Measurements from ENCODE around the gene TBC1D25. TPM values are rescaled to one million over a fixed set of nuclear protein-coding genes. Genes with fewer than 3 reads are reported as not detected.

The TBC1D25 gene
- 1 to 10 TPM; 5.1 to 6.9 TPM for polyA plus RNA-seq

DNA sequence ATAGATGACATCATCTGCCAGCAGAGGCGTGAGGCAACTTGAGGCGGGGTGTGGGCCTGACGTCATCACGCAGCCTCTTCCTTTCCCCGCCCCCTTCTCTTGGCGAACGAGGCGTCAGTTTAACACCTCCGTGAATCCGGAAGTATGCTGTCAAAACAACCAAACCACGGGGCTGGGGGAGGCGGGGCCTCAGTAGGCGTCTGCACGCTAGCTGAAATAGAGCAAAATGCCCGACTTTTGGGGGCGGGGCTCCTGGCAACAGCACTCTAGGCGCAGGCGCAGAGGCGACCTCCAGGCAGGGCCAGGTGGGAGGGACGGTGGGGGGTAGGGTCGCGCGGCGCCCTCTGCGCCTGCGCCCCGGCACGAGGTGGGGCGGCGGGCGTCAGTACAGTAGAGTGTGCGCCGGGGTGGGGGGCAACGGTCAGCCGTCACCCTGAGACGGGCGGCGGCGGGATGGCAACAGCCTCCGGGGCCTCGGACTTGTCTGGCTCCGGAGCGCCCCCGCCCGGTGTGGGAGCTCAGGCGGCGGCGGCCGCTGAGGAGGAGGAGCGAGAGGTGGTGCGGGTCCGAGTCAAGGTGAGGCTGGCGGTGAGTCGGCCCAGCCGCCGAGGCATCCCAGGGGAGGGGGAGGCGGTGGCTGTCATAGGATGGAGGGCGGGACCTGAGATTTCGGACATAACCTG is at the start of gene TBC1D25:
Gene TBC1D25 (plus strand): TSS at position 370 of the 683 bp plus-strand sequence. CDS start 84 bp downstream, at position 454.
- no peaks in the 10 kb centered on the region for H3K27me3 ChIP-seq (ENCODE audit: control insufficient read depth in 1 of 2, insufficient read depth in 2 of 2, low read length in 2 of 2)
- H3K4me3 ChIP-seq (ENCODE audit: low read depth in 1 of 2, low read length in 2 of 2), result peak within 1 kb of the TSS; percentile 41 to 74
- peaks cover 0 to under 1% of the 10 kb centered on the region in 2 donors for H3K36me3 ChIP-seq (ENCODE audit: control insufficient read depth in 2 of 2, insufficient read depth in 2 of 2, low read length in 1 of 2)
- peak within 1 kb of the TSS; percentile 83 to 87 for H3K27ac ChIP-seq (ENCODE audit: low read depth in 2 of 2, low read length in 1 of 2)
- H3K9me3 ChIP-seq (ENCODE audit: control insufficient read depth in 2 of 2, insufficient read depth in 1 of 2, low read depth in 1 of 2, low read length in 1 of 2), result no peaks in the 10 kb centered on the region
- peaks cover 0 to 5% of the 10 kb centered on the region in 2 donors for H3K4me1 ChIP-seq (ENCODE audit: control insufficient read depth in 2 of 2, insufficient read depth in 2 of 2, low read length in 1 of 2)
- 1 to 35% methylated on average over 37 to 59 of the region's 59 CpGs for WGBS, 2 donors

DNA sequence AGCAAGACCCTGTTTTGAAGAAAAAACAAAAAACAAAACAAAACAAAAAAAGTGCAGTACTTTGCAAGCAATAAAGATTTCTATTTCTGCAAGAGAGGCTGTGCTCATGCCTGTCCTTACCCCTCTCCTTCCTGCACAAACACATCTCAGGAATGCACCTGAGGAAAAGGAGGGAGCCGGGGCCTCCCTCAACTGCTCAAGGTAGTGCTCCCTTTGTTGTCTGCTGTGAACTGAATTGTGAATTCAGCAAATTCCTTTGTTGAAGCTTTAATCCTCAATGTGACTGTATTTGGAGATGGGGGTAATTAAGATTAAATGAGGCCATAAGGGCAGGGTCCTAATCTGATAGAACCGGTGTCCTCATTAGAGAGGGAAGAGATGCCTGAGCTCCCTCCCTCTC is 49.6 kb upstream of the TBC1D25 start:
- peak overlapping the region; percentile 81 to 83 for H3K27ac ChIP-seq (ENCODE audit: low read depth in 2 of 2, low read length in 1 of 2)

DNA sequence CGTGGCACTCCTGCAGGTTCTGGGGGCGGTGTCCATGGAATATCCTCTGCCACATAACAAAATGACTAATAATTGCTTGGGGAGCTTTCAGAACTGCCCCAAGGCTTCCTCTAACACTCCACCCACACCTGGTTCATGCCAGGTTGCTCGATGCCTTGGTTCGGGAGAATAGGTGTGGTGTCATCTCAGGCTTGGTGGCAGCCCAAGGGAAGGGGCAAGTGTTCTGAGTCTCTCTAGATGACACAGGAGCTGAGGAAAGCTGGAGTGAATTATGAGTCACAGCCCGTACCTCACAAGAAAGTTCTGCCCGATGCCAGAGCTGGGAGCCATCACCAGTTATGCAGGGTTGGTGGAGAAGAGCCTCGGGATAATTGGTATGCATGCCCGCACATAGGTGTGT is 48.9 kb upstream of the TBC1D25 start:
- H3K4me3 ChIP-seq (ENCODE audit: low read depth in 1 of 2, low read length in 2 of 2), result no peak overlapping the region
- peaks cover 0 to 2% of the 10 kb centered on the region in 2 donors for H3K9me3 ChIP-seq (ENCODE audit: control insufficient read depth in 2 of 2, insufficient read depth in 1 of 2, low read depth in 1 of 2, low read length in 1 of 2)
- peaks cover 0 to 7% of the 10 kb centered on the region in 2 donors for H3K4me1 ChIP-seq (ENCODE audit: control insufficient read depth in 2 of 2, insufficient read depth in 2 of 2, low read length in 1 of 2)
- no peaks in the 10 kb centered on the region for H3K27me3 ChIP-seq (ENCODE audit: control insufficient read depth in 1 of 2, insufficient read depth in 2 of 2, low read length in 2 of 2)
- WGBS, 2 donors, result 50 to 67% methylated on average over 8 of the region's 8 CpGs
- H3K27ac ChIP-seq (ENCODE audit: low read depth in 2 of 2, low read length in 1 of 2), result peak overlapping the region; percentile 81 to 83
- H3K36me3 ChIP-seq (ENCODE audit: control insufficient read depth in 2 of 2, insufficient read depth in 2 of 2, low read length in 1 of 2), result no peaks in the 10 kb centered on the region

More for the DNA sequence above, 49.6 kb upstream of the TBC1D25 start:
- H3K4me3 ChIP-seq (ENCODE audit: low read depth in 1 of 2, low read length in 2 of 2), result no peak overlapping the region
- H3K36me3 ChIP-seq (ENCODE audit: control insufficient read depth in 2 of 2, insufficient read depth in 2 of 2, low read length in 1 of 2), result no peaks in the 10 kb centered on the region
- H3K4me1 ChIP-seq (ENCODE audit: control insufficient read depth in 2 of 2, insufficient read depth in 2 of 2, low read length in 1 of 2), result peaks cover 0 to 7% of the 10 kb centered on the region in 2 donors
- H3K27me3 ChIP-seq (ENCODE audit: control insufficient read depth in 1 of 2, insufficient read depth in 2 of 2, low read length in 2 of 2), result no peaks in the 10 kb centered on the region
- 40 to 71% methylated on average over 2 of the region's 2 CpGs for WGBS, 2 donors
- peaks cover 0 to 2% of the 10 kb centered on the region in 2 donors for H3K9me3 ChIP-seq (ENCODE audit: control insufficient read depth in 2 of 2, insufficient read depth in 1 of 2, low read depth in 1 of 2, low read length in 1 of 2)

GRCh38 chrX:48491809-48492208 is 47.7 kb upstream of the TBC1D25 start:
- H3K36me3 ChIP-seq (ENCODE audit: control insufficient read depth in 2 of 2, insufficient read depth in 2 of 2, low read length in 1 of 2), result no peaks in the 10 kb centered on the region

DNA sequence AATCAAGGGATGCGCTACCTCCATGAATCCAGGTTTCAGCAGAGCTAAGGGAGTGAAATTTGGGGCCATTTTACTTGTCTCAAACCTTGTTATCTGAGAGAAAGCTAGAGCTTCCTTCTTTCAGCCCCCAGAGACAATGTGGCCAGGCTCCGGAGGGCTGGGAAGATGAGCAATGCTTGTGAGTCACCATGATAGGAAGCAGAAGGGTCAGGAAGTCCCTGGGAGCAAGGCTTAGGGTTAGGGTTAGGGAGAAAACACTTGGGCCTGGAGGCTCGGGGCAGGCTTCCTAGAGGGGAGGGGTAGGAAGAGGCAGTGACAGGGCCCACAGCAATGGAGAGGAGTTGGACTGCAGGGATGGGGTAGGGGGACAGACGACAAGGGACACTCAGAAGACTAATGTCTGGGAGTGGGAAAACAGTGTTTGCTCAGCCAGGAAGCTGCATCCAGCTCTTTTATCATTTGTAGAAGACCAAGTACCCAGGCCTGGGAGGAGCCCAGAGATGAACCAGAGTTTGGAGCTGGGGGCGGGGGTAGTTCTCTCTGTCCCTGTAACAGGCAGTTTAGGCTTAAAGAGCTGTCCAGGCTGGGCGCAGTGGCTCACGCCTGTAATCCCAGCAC is 47.1 kb upstream of the TBC1D25 start:
- H3K27ac ChIP-seq (ENCODE audit: low read depth in 2 of 2, low read length in 1 of 2), result no peak overlapping the region
- peaks cover 0 to 2% of the 10 kb centered on the region in 2 donors for H3K9me3 ChIP-seq (ENCODE audit: control insufficient read depth in 2 of 2, insufficient read depth in 1 of 2, low read depth in 1 of 2, low read length in 1 of 2)
- H3K27me3 ChIP-seq (ENCODE audit: control insufficient read depth in 1 of 2, insufficient read depth in 2 of 2, low read length in 2 of 2), result no peaks in the 10 kb centered on the region
- no peak overlapping the region for H3K4me3 ChIP-seq (ENCODE audit: low read depth in 1 of 2, low read length in 2 of 2)
- peaks cover 0 to 7% of the 10 kb centered on the region in 2 donors for H3K4me1 ChIP-seq (ENCODE audit: control insufficient read depth in 2 of 2, insufficient read depth in 2 of 2, low read length in 1 of 2)
- 73 to 76% methylated on average over 7 of the region's 7 CpGs for WGBS, 2 donors
- H3K36me3 ChIP-seq (ENCODE audit: control insufficient read depth in 2 of 2, insufficient read depth in 2 of 2, low read length in 1 of 2), result no peaks in the 10 kb centered on the region

More at GRCh38 chrX:48491809-48492208, 47.7 kb upstream of the TBC1D25 start:
- Histone ChIP-seq H3K9me3 (ENCODE audit: control insufficient read depth in 2 of 2, insufficient read depth in 1 of 2, low read depth in 1 of 2, low read length in 1 of 2) (peaks cover 0 to 2% of the 10 kb centered on the region in 2 donors), H3K27ac (ENCODE audit: low read depth in 2 of 2, low read length in 1 of 2) (no peak overlapping the region), H3K27me3 (ENCODE audit: control insufficient read depth in 1 of 2, insufficient read depth in 2 of 2, low read length in 2 of 2) (no peaks in the 10 kb centered on the region), H3K4me1 (ENCODE audit: control insufficient read depth in 2 of 2, insufficient read depth in 2 of 2, low read length in 1 of 2) (peaks cover 0 to 7% of the 10 kb centered on the region in 2 donors), H3K4me3 (ENCODE audit: low read depth in 1 of 2, low read length in 2 of 2) (no peak overlapping the region)
- 83 to 86% methylated on average over 9 of the region's 9 CpGs for WGBS, 2 donors

DNA sequence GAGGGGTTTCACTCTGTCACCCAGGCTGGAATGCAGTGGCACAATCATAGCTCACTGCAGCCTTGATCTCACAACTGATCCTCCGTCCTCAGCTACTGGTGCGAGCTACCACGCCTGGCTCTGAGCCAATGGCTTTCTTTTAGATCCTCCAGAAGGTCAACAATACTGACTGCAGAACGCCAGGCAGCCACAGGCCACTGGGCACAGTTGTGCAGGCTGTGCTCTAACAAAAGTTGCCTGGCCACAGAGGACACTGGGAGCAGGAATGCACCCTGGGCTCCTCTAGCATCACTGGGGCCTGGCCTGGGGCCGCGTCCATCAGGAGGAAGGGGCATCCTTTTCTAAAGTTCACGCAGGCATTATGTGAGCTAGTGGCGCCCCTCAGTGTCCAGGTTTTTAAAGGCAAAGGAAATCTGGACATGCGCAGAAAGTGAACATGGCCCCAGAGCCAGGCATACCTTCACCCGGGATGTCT is 45.6 kb upstream of the TBC1D25 start:
- Histone ChIP-seq H3K4me1 (ENCODE audit: control insufficient read depth in 2 of 2, insufficient read depth in 2 of 2, low read length in 1 of 2) (peaks cover 0 to 7% of the 10 kb centered on the region in 2 donors), H3K27me3 (ENCODE audit: control insufficient read depth in 1 of 2, insufficient read depth in 2 of 2, low read length in 2 of 2) (no peaks in the 10 kb centered on the region), H3K9me3 (ENCODE audit: control insufficient read depth in 2 of 2, insufficient read depth in 1 of 2, low read depth in 1 of 2, low read length in 1 of 2) (peaks cover 0 to 2% of the 10 kb centered on the region in 2 donors), H3K36me3 (ENCODE audit: control insufficient read depth in 2 of 2, insufficient read depth in 2 of 2, low read length in 1 of 2) (no peaks in the 10 kb centered on the region), H3K4me3 (ENCODE audit: low read depth in 1 of 2, low read length in 2 of 2) (no peak overlapping the region), H3K27ac (ENCODE audit: low read depth in 2 of 2, low read length in 1 of 2) (no peak overlapping the region)
- WGBS, 2 donors, result 26 to 38% methylated on average over 10 of the region's 10 CpGs

- no peaks in the 10 kb centered on the region for H3K36me3 ChIP-seq (ENCODE audit: control insufficient read depth in 2 of 2, insufficient read depth in 2 of 2, low read length in 1 of 2)
- H3K27ac ChIP-seq (ENCODE audit: low read depth in 2 of 2, low read length in 1 of 2), result no peak overlapping the region
- H3K9me3 ChIP-seq (ENCODE audit: control insufficient read depth in 2 of 2, insufficient read depth in 1 of 2, low read depth in 1 of 2, low read length in 1 of 2), result no peaks in the 10 kb centered on the region
- H3K4me1 ChIP-seq (ENCODE audit: control insufficient read depth in 2 of 2, insufficient read depth in 2 of 2, low read length in 1 of 2), result peaks cover 0 to 4% of the 10 kb centered on the region in 2 donors
- 74 to 92% methylated on average over 4 of the region's 4 CpGs for WGBS, 2 donors
- no peak overlapping the region for H3K4me3 ChIP-seq (ENCODE audit: low read depth in 1 of 2, low read length in 2 of 2)
- no peaks in the 10 kb centered on the region for H3K27me3 ChIP-seq (ENCODE audit: control insufficient read depth in 1 of 2, insufficient read depth in 2 of 2, low read length in 2 of 2)
Measured at GRCh38 chrX:48496660-48497059, 42.9 kb upstream of the TBC1D25 start.

DNA sequence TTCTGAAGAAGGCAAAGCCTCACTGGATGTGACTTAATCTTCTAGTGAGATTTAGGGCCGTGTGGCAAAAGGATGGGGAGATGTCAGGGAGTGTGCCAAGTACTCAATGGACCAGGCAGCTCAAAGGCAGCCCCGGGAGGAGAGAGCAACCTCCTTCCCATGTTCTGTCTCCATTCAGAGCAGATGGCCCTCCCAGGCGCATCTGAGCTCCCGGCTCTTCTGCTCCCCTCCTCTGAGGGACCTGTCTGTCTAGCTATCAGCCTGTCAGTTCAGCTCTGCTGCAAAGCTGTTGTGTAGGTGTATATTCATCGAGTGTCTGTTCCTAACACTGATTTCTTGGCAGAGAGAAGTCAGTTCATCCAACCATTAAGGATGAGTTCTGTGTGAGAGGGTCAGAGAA is 41.6 kb upstream of the TBC1D25 start:
- Histone ChIP-seq H3K36me3 (ENCODE audit: control insufficient read depth in 2 of 2, insufficient read depth in 2 of 2, low read length in 1 of 2) (no peaks in the 10 kb centered on the region), H3K9me3 (ENCODE audit: control insufficient read depth in 2 of 2, insufficient read depth in 1 of 2, low read depth in 1 of 2, low read length in 1 of 2) (no peaks in the 10 kb centered on the region), H3K4me3 (ENCODE audit: low read depth in 1 of 2, low read length in 2 of 2) (no peak overlapping the region), H3K27ac (ENCODE audit: low read depth in 2 of 2, low read length in 1 of 2) (no peak overlapping the region), H3K27me3 (ENCODE audit: control insufficient read depth in 1 of 2, insufficient read depth in 2 of 2, low read length in 2 of 2) (no peaks in the 10 kb centered on the region), H3K4me1 (ENCODE audit: control insufficient read depth in 2 of 2, insufficient read depth in 2 of 2, low read length in 1 of 2) (no peaks in the 10 kb centered on the region)
- 57 to 60% methylated on average over 5 of the region's 5 CpGs for WGBS, 2 donors

- no peaks in the 10 kb centered on the region for H3K4me1 ChIP-seq (ENCODE audit: control insufficient read depth in 2 of 2, insufficient read depth in 2 of 2, low read length in 1 of 2)
- no peaks in the 10 kb centered on the region for H3K9me3 ChIP-seq (ENCODE audit: control insufficient read depth in 2 of 2, insufficient read depth in 1 of 2, low read depth in 1 of 2, low read length in 1 of 2)
- WGBS, 2 donors, result 46 to 72% methylated on average over 6 of the region's 6 CpGs
- no peak overlapping the region for H3K27ac ChIP-seq (ENCODE audit: low read depth in 2 of 2, low read length in 1 of 2)
- no peaks in the 10 kb centered on the region for H3K36me3 ChIP-seq (ENCODE audit: control insufficient read depth in 2 of 2, insufficient read depth in 2 of 2, low read length in 1 of 2)
- no peaks in the 10 kb centered on the region for H3K27me3 ChIP-seq (ENCODE audit: control insufficient read depth in 1 of 2, insufficient read depth in 2 of 2, low read length in 2 of 2)
- no peak overlapping the region for H3K4me3 ChIP-seq (ENCODE audit: low read depth in 1 of 2, low read length in 2 of 2)
Measured at GRCh38 chrX:48498374-48498809, 41.1 kb upstream of the TBC1D25 start.
